ENCODE results near the gene TAF11. TPM values are rescaled to one million over a fixed set of nuclear protein-coding genes. Genes with fewer than 3 reads are reported as not detected.

The TAF11 gene
- total and polyA plus RNA-seq, 2 of the 8 experiments (the other 6 are each of a cell fraction or from before 2014, with no cell fraction given), result 38.2 to 48.6 TPM

DNA sequence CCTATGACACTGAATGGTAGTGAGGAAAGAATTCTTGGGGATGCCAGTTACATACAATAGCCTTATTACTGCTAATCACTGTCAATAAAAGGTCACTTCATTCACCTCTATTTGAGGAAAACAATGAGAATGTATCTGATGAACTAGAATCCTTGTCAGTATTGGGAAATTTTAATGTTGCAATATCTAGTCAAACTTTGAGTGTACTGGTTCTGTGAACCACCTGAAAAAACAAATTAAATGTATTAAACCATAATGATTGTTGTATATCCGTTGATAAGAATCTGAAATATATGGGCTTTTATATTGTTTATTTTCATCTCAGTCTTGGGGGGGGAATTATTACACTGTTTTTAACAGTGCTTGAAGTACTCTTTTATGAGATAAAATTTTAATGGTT is 10.6 kb downstream of the TAF11 start (continued):
- TF ChIP-seq, protein P1, sequence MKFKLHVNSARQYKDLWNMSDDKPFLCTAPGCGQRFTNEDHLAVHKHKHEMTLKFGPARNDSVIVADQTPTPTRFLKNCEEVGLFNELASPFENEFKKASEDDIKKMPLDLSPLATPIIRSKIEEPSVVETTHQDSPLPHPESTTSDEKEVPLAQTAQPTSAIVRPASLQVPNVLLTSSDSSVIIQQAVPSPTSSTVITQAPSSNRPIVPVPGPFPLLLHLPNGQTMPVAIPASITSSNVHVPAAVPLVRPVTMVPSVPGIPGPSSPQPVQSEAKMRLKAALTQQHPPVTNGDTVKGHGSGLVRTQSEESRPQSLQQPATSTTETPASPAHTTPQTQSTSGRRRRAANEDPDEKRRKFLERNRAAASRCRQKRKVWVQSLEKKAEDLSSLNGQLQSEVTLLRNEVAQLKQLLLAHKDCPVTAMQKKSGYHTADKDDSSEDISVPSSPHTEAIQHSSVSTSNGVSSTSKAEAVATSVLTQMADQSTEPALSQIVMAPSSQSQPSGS (IDR thresholded peaks at IDR 0.05; ENCODE audit: low read length), result no peak
